Measurements from ENCODE around the gene TMX4.

Gene TMX4

DNA sequence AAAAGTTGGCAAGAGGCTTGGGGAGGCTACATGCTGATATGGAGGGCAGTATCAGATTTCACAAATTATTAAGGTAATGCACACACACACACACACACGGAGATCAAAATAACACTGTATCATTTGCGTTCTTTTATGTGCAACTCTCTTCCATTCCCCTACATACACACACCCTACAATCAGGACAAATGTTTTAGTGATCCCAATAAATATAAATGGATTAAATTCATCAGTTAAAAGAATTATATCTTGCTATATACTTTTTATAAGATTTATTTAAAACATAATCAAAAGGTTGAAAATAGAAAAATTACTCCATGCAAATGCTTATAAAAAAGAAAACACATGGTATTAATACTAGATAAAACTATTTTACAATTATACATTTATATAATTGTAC lies 25.9 kb downstream of the TMX4 start:
- Histone ChIP-seq H3K27me3 (ENCODE audit: control insufficient read depth, insufficient read depth, low read length, poor library complexity, severe bottlenecking) (no peaks in the 10 kb centered on the region), H3K4me1 (ENCODE audit: control insufficient read depth, insufficient read depth, low read length) (no peaks in the 10 kb centered on the region), H3K36me3 (ENCODE audit: control insufficient read depth, insufficient read depth, low read length) (peaks cover 7% of the 10 kb centered on the region), H3K4me3 (ENCODE audit: insufficient read depth, low read depth, low read length) (no peak overlapping the region), H3K27ac (ENCODE audit: insufficient read depth, low read depth, low read length, poor library complexity, severe bottlenecking) (no peak overlapping the region), H3K9me3 (ENCODE audit: control insufficient read depth, low read length) (no peaks in the 10 kb centered on the region)
- whole genome bisulfite sequencing, 2 experiments, result 96% methylated on average over 2 of the region's 2 CpGs

DNA sequence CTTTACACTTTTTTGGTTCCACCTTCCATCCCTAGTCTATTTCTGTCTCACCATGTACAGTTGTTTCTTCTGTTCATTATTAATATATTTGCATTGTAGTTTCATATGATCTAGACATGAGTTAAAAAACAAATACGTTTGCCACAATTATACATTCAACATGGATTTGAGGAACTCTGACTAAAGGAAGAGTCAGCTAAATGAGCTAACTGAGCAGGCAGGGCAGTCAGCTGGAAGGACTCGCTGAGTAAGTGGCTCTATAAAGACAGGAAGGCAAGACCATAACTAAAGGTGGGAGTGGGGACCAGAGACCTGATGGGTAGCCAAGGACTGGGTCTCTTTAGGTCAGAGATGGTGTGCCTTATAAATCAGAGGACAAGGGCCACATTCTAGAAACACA lies 26.3 kb downstream of the TMX4 start:
- peaks cover 7% of the 10 kb centered on the region for H3K36me3 ChIP-seq (ENCODE audit: control insufficient read depth, insufficient read depth, low read length)
- WGBS, 2 experiments, result 97 to 98% methylated on average over 1 to 2 of the region's 2 CpGs
- H3K9me3 ChIP-seq (ENCODE audit: control insufficient read depth, low read length), result no peaks in the 10 kb centered on the region
- H3K4me3 ChIP-seq (ENCODE audit: insufficient read depth, low read depth, low read length), result no peak overlapping the region
- no peaks in the 10 kb centered on the region for H3K4me1 ChIP-seq (ENCODE audit: control insufficient read depth, insufficient read depth, low read length)
- no peak overlapping the region for H3K27ac ChIP-seq (ENCODE audit: insufficient read depth, low read depth, low read length, poor library complexity, severe bottlenecking)
- H3K27me3 ChIP-seq (ENCODE audit: control insufficient read depth, insufficient read depth, low read length, poor library complexity, severe bottlenecking), result no peaks in the 10 kb centered on the region

DNA sequence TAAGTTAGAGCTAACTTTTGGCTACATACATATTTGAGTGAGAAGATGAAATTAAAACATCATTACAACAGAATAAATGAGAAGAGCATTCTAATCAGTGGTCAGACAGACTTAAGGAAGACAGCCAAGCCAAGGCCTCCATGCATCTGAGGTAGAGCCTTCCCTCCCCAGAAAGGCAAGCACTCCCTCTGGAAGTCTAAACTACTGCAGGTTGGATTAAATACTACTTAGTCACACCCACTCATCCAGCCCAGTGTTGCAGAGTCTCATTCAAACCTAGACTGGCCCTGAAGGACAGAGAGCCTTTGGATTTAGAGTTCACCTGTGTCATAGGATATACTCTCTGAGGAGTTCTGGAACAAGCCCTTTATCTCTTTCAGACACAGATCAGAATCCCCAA lies 29.2 kb downstream of the TMX4 start:
- Histone ChIP-seq H3K4me1 (ENCODE audit: control insufficient read depth, insufficient read depth, low read length) (no peaks in the 10 kb centered on the region), H3K4me3 (ENCODE audit: insufficient read depth, low read depth, low read length) (no peak overlapping the region), H3K27ac (ENCODE audit: insufficient read depth, low read depth, low read length, poor library complexity, severe bottlenecking) (no peak overlapping the region), H3K27me3 (ENCODE audit: control insufficient read depth, insufficient read depth, low read length, poor library complexity, severe bottlenecking) (no peaks in the 10 kb centered on the region), H3K9me3 (ENCODE audit: control insufficient read depth, low read length) (no peaks in the 10 kb centered on the region), H3K36me3 (ENCODE audit: control insufficient read depth, insufficient read depth, low read length) (peaks cover 7% of the 10 kb centered on the region)

DNA sequence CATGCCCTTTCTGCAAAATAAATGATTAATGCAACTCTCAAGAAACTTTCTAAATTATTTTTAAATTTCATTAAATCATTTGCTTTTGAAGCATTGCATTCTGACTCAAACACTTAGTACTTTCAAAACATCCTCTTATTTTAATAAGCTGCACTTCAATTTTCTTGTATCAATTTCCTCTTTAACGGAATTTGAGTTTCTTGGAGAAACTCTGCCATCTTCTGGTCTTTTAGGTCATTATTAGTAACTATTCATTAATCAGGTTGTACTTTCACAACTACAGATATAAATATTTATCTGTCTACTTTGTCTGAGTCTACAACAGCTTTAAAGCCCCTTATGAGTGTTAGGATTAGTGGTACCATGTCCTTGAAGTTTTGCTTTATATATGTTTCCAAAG lies 30.2 kb downstream of the TMX4 start:
- Histone ChIP-seq H3K36me3 (ENCODE audit: control insufficient read depth, insufficient read depth, low read length) (peaks cover 4% of the 10 kb centered on the region), H3K27me3 (ENCODE audit: control insufficient read depth, insufficient read depth, low read length, poor library complexity, severe bottlenecking) (no peaks in the 10 kb centered on the region), H3K4me1 (ENCODE audit: control insufficient read depth, insufficient read depth, low read length) (no peaks in the 10 kb centered on the region), H3K9me3 (ENCODE audit: control insufficient read depth, low read length) (no peaks in the 10 kb centered on the region), H3K4me3 (ENCODE audit: insufficient read depth, low read depth, low read length) (no peak overlapping the region), H3K27ac (ENCODE audit: insufficient read depth, low read depth, low read length, poor library complexity, severe bottlenecking) (no peak overlapping the region)
- 88 to 89% methylated on average over 1 of the region's 1 CpG for WGBS, 2 experiments

DNA sequence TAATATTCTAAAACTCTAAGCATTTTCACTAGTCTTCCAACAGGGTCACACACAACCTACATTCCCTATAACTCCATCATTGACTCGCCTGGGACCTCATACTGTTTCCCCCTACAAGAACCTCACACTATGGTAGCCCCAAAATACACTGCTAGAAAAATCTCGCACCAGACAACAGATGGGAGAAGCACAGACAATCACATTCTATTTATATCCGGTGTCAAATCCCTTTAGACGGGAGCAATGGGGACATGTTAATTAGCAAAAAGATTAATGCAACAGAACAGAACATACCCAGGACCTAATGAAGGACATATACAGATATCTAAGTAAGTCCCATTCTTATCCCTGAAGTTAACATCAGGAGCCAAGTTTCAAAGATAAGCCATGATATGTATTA lies 33.6 kb downstream of the TMX4 start:
- no peak overlapping the region for H3K4me3 ChIP-seq (ENCODE audit: insufficient read depth, low read depth, low read length)
- peaks cover 5% of the 10 kb centered on the region for H3K4me1 ChIP-seq (ENCODE audit: control insufficient read depth, insufficient read depth, low read length)
- no peak overlapping the region for H3K27ac ChIP-seq (ENCODE audit: insufficient read depth, low read depth, low read length, poor library complexity, severe bottlenecking)
- H3K27me3 ChIP-seq (ENCODE audit: control insufficient read depth, insufficient read depth, low read length, poor library complexity, severe bottlenecking), result no peaks in the 10 kb centered on the region
- 91 to 94% methylated on average over 4 of the region's 4 CpGs for WGBS, 2 experiments
- H3K9me3 ChIP-seq (ENCODE audit: control insufficient read depth, low read length), result no peaks in the 10 kb centered on the region
- no peaks in the 10 kb centered on the region for H3K36me3 ChIP-seq (ENCODE audit: control insufficient read depth, insufficient read depth, low read length)

DNA sequence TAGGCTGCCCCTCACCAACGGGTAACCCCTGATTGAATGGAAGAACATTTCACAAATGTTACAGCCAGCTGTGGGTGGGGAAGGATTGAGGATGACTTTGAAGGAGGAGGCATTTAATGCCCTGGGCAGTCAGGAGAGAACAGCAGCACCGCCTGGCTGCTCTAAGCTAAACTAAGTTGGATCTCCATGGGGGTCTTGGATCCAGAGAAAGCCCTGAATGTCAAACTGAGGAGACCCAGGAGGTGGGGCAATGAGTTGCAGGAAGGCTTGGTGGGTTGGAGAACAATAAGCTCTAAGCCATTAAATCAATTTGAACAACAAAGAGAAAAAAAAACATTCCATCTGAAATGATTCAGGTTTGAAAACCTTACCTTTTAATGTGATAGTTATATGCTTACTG lies 35.4 kb downstream of the TMX4 start:
- H3K4me3 ChIP-seq (ENCODE audit: insufficient read depth, low read depth, low read length), result no peak overlapping the region
- 0 to 5% methylated on average over 2 of the region's 2 CpGs for WGBS, 2 experiments
- peaks cover 5% of the 10 kb centered on the region for H3K4me1 ChIP-seq (ENCODE audit: control insufficient read depth, insufficient read depth, low read length)
- no peaks in the 10 kb centered on the region for H3K27me3 ChIP-seq (ENCODE audit: control insufficient read depth, insufficient read depth, low read length, poor library complexity, severe bottlenecking)
- H3K9me3 ChIP-seq (ENCODE audit: control insufficient read depth, low read length), result no peaks in the 10 kb centered on the region
- H3K27ac ChIP-seq (ENCODE audit: insufficient read depth, low read depth, low read length, poor library complexity, severe bottlenecking), result no peak overlapping the region
- no peaks in the 10 kb centered on the region for H3K36me3 ChIP-seq (ENCODE audit: control insufficient read depth, insufficient read depth, low read length)

DNA sequence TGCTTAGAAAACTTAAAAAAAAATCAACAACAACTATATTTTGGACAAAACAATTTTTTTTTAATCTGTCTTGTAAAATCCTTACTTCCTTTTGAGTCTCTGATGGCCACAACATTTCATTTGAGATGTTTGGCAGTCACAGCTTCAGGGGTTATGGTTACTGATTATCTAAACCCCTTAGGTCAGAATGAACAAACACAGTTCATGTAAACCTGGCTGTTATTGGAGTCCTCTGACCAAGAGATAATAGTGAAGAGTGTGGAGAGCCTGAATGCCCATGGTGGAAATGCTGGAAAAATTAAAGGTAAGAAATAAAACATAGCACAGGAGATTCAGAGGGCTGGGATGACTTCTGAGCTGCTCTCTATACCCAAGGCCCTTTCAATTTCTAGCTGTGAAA lies 38.2 kb downstream of the TMX4 start:
- Histone ChIP-seq H3K4me3 (ENCODE audit: insufficient read depth, low read depth, low read length) (no peak overlapping the region), H3K27me3 (ENCODE audit: control insufficient read depth, insufficient read depth, low read length, poor library complexity, severe bottlenecking) (no peaks in the 10 kb centered on the region), H3K9me3 (ENCODE audit: control insufficient read depth, low read length) (no peaks in the 10 kb centered on the region), H3K36me3 (ENCODE audit: control insufficient read depth, insufficient read depth, low read length) (no peaks in the 10 kb centered on the region), H3K4me1 (ENCODE audit: control insufficient read depth, insufficient read depth, low read length) (peaks cover 5% of the 10 kb centered on the region), H3K27ac (ENCODE audit: insufficient read depth, low read depth, low read length, poor library complexity, severe bottlenecking) (no peak overlapping the region)

DNA sequence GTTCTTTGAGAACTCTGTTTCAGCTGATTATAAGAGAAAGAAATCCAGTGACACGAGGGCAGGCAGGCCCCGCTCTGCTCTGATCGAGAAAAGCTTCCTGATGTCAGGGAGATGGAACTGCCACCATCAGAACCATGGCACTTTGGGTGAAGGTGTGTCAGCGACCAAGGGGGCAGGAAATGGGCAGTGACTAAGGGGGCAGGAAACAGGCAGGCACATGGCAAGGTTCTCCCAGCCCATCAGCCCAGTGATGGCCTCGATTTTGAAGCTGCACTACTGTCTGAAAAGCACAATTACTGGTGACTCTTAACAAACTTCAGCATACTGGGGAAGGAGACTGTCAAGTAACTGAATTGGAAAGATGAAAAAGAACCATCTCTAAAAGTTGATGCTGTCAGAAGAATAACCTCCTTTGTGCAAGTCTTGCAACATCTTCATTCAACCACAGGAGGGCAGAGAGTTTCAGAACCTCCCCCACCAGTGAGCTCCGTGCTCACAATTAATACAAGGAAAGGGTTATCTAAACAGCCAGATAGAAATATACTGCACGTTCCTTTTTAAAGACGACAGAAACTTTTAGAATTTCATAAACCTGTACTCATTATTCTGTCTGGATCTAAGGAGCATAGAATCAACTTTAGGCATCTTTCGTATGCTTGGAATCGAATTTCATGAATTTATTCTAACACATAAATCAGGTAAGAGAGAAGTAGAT lies 39.1 kb downstream of the TMX4 start:
- no peak overlapping the region for H3K4me3 ChIP-seq (ENCODE audit: insufficient read depth, low read depth, low read length)

DNA sequence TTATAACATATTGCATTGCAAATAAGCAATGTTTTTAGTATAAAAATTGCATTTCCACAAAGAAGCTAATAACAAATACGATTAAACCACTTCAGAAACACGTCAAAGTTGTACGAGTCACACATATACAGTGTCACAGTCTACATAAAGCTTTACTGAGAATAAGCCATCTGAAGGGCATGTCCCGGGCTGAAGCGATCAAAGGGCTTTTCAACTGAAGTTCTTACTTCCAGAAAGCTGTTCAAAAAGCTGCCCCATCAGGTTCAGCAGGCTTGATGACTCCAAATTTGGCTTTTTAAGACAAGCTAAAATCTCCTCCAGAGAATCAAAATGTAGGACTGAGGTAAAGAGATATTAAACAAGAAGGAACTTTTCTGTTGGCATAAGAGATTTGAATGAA lies 41.9 kb downstream of the TMX4 start:
- no peaks in the 10 kb centered on the region for H3K36me3 ChIP-seq (ENCODE audit: control insufficient read depth, insufficient read depth, low read length)
- H3K27me3 ChIP-seq (ENCODE audit: control insufficient read depth, insufficient read depth, low read length, poor library complexity, severe bottlenecking), result no peaks in the 10 kb centered on the region
- no peaks in the 10 kb centered on the region for H3K4me1 ChIP-seq (ENCODE audit: control insufficient read depth, insufficient read depth, low read length)
- H3K4me3 ChIP-seq (ENCODE audit: insufficient read depth, low read depth, low read length), result no peak overlapping the region
- no peaks in the 10 kb centered on the region for H3K9me3 ChIP-seq (ENCODE audit: control insufficient read depth, low read length)
- 94 to 96% methylated on average over 5 of the region's 5 CpGs for WGBS, 2 experiments
- no peak overlapping the region for H3K27ac ChIP-seq (ENCODE audit: insufficient read depth, low read depth, low read length, poor library complexity, severe bottlenecking)

More for the DNA sequence above, 39.1 kb downstream of the TMX4 start:
- H3K27me3 ChIP-seq (ENCODE audit: control insufficient read depth, insufficient read depth, low read length, poor library complexity, severe bottlenecking), result no peaks in the 10 kb centered on the region
- no peaks in the 10 kb centered on the region for H3K9me3 ChIP-seq (ENCODE audit: control insufficient read depth, low read length)
- 71 to 77% methylated on average over 9 to 10 of the region's 10 CpGs for WGBS, 2 experiments
- peaks cover 5% of the 10 kb centered on the region for H3K4me1 ChIP-seq (ENCODE audit: control insufficient read depth, insufficient read depth, low read length)
- H3K27ac ChIP-seq (ENCODE audit: insufficient read depth, low read depth, low read length, poor library complexity, severe bottlenecking), result no peak overlapping the region
- no peaks in the 10 kb centered on the region for H3K36me3 ChIP-seq (ENCODE audit: control insufficient read depth, insufficient read depth, low read length)

DNA sequence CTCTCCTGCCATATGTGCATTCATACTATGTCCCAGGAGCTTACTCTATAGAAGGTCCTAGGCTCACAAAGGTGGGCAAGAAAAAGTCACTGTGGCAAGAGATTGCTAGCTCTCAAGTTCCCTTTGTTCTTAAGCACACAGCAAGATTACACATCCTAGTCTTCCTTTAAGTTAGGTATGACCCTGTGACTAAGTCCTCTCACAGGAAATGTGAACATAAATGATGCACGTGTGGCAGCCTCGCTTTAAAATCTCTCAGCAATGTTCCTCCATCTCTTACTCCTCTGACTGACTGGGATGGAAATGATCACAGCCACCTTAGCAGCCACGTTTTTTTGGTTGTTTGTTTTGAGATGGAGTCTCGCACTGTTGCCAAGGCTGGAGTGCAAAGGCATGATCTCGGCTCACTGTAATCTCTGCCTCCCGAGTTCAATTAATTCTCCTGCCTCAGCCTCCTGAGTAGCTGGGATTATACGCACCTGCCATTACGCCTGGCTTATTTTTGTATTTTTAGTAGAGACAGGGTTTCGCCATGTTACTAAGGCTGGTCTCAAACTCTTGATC lies 43.6 kb downstream of the TMX4 start:
- H3K27ac ChIP-seq (ENCODE audit: insufficient read depth, low read depth, low read length, poor library complexity, severe bottlenecking), result no peak overlapping the region
- H3K4me3 ChIP-seq (ENCODE audit: insufficient read depth, low read depth, low read length), result no peak overlapping the region
- WGBS, 2 experiments, result 92 to 94% methylated on average over 9 of the region's 9 CpGs
- no peaks in the 10 kb centered on the region for H3K9me3 ChIP-seq (ENCODE audit: control insufficient read depth, low read length)
- no peaks in the 10 kb centered on the region for H3K4me1 ChIP-seq (ENCODE audit: control insufficient read depth, insufficient read depth, low read length)
- H3K36me3 ChIP-seq (ENCODE audit: control insufficient read depth, insufficient read depth, low read length), result no peaks in the 10 kb centered on the region
- H3K27me3 ChIP-seq (ENCODE audit: control insufficient read depth, insufficient read depth, low read length, poor library complexity, severe bottlenecking), result no peaks in the 10 kb centered on the region
